Measurements from ENCODE around the gene GLO1. TPM values are rescaled to one million over a fixed set of nuclear protein-coding genes. Genes with fewer than 3 reads are reported as not detected.

The GLO1 gene
- total RNA-seq = 129 and 134 TPM in 2 replicates

GRCh38 chr6:38702558-38703397 lies at the start of gene GLO1:
Gene GLO1, minus strand, starts transcription at chr6:38703145. Its CDS starts 91 bp downstream, at chr6:38703054.
- peaks cover 46% of the 10 kb centered on the region for H3K36me3 Mint-ChIP-seq (ENCODE audit: low read depth)
- peak within 1 kb of the TSS; percentile 97 for H3K4me3 Mint-ChIP-seq (ENCODE audit: low read depth)
- peak within 1 kb of the TSS; percentile 97 for H3K27ac Mint-ChIP-seq
- peak; percentile 95 for DNase-seq (ENCODE audit: low spot score)
- H3K27me3 Mint-ChIP-seq (ENCODE audit: low read depth) = peaks cover 3% of the 10 kb centered on the region
- intact Hi-C loops (cut with micrococcal nuclease) = loop anchor here (1.0 to 5.0 kb wide), 2 partner anchors 11 to 65 kb away; partner anchors contain the start of gene BTBD9
- peaks cover 13% of the 10 kb centered on the region for H3K9me3 Mint-ChIP-seq
- H3K4me1 Mint-ChIP-seq (ENCODE audit: low read depth) = peaks cover 43% of the 10 kb centered on the region

- H3K27ac Mint-ChIP-seq = no peak overlapping the region
- DNase-seq (ENCODE audit: low spot score) = no peak
- peaks cover 2% of the 10 kb centered on the region for H3K4me1 Mint-ChIP-seq (ENCODE audit: low read depth)
- intact Hi-C loops (cut with micrococcal nuclease) = no loop called here
- peaks cover 10% of the 10 kb centered on the region for H3K27me3 Mint-ChIP-seq (ENCODE audit: low read depth)
- H3K36me3 Mint-ChIP-seq (ENCODE audit: low read depth) = no peaks in the 10 kb centered on the region
- H3K9me3 Mint-ChIP-seq = no peaks in the 10 kb centered on the region
- H3K4me3 Mint-ChIP-seq (ENCODE audit: low read depth) = no peak overlapping the region
These were observed 48.1 kb upstream of the GLO1 start for GRCh38 chr6:38750968-38751615.

GRCh38 chr6:38749473-38749872 lies 46.5 kb upstream of the GLO1 start:
- Mint-ChIP-seq H3K27me3 (ENCODE audit: low read depth) (peaks cover 18% of the 10 kb centered on the region), H3K27ac (no peak overlapping the region), H3K9me3 (no peaks in the 10 kb centered on the region), H3K4me1 (ENCODE audit: low read depth) (no peaks in the 10 kb centered on the region), H3K36me3 (ENCODE audit: low read depth) (no peaks in the 10 kb centered on the region), H3K4me3 (ENCODE audit: low read depth) (no peak overlapping the region)
- intact Hi-C loops (cut with micrococcal nuclease) = no loop called here
- no peak for DNase-seq (ENCODE audit: low spot score)

GRCh38 chr6:38739532-38739931 lies 36.6 kb upstream of the GLO1 start:
- no peak for DNase-seq (ENCODE audit: low spot score)
- Mint-ChIP-seq H3K4me1 (ENCODE audit: low read depth) (no peaks in the 10 kb centered on the region), H3K27ac (no peak overlapping the region), H3K36me3 (ENCODE audit: low read depth) (no peaks in the 10 kb centered on the region), H3K27me3 (ENCODE audit: low read depth) (peaks cover 60% of the 10 kb centered on the region), H3K4me3 (ENCODE audit: low read depth) (no peak overlapping the region), H3K9me3 (no peaks in the 10 kb centered on the region)
- intact Hi-C loops (cut with micrococcal nuclease) = no loop called here

- no peak overlapping the region for H3K4me3 Mint-ChIP-seq (ENCODE audit: low read depth)
- H3K9me3 Mint-ChIP-seq = no peaks in the 10 kb centered on the region
- H3K27me3 Mint-ChIP-seq (ENCODE audit: low read depth) = peaks cover 59% of the 10 kb centered on the region
- no peaks in the 10 kb centered on the region for H3K36me3 Mint-ChIP-seq (ENCODE audit: low read depth)
- DNase-seq (ENCODE audit: low spot score) = no peak
- H3K27ac Mint-ChIP-seq = no peak overlapping the region
- intact Hi-C loops (cut with micrococcal nuclease) = no loop called here
- no peaks in the 10 kb centered on the region for H3K4me1 Mint-ChIP-seq (ENCODE audit: low read depth)
These were observed 35.3 kb upstream of the GLO1 start for GRCh38 chr6:38738261-38738660.

- Mint-ChIP-seq H3K4me1 (ENCODE audit: low read depth) (no peaks in the 10 kb centered on the region), H3K9me3 (no peaks in the 10 kb centered on the region), H3K36me3 (ENCODE audit: low read depth) (no peaks in the 10 kb centered on the region), H3K27me3 (ENCODE audit: low read depth) (peaks cover 60% of the 10 kb centered on the region), H3K27ac (no peak overlapping the region), H3K4me3 (ENCODE audit: low read depth) (no peak overlapping the region)
- no peak for DNase-seq (ENCODE audit: low spot score)
- intact Hi-C loops (cut with micrococcal nuclease) = no loop called here
These were observed 34.0 kb upstream of the GLO1 start for GRCh38 chr6:38736951-38737350.

- Mint-ChIP-seq H3K4me3 (ENCODE audit: low read depth) (no peak overlapping the region), H3K36me3 (ENCODE audit: low read depth) (no peaks in the 10 kb centered on the region), H3K4me1 (ENCODE audit: low read depth) (peaks cover 16% of the 10 kb centered on the region), H3K27ac (no peak overlapping the region), H3K9me3 (no peaks in the 10 kb centered on the region), H3K27me3 (ENCODE audit: low read depth) (peaks cover 18% of the 10 kb centered on the region)
- intact Hi-C loops (cut with micrococcal nuclease) = no loop called here
- no peak for DNase-seq (ENCODE audit: low spot score)
These were observed 27.4 kb upstream of the GLO1 start for GRCh38 chr6:38730140-38730862.

- DNase-seq (ENCODE audit: low spot score) = no peak
- no peak overlapping the region for H3K27ac Mint-ChIP-seq
- peaks cover 17% of the 10 kb centered on the region for H3K4me1 Mint-ChIP-seq (ENCODE audit: low read depth)
- H3K9me3 Mint-ChIP-seq = no peaks in the 10 kb centered on the region
- H3K27me3 Mint-ChIP-seq (ENCODE audit: low read depth) = peaks cover 8% of the 10 kb centered on the region
- H3K4me3 Mint-ChIP-seq (ENCODE audit: low read depth) = no peak overlapping the region
- H3K36me3 Mint-ChIP-seq (ENCODE audit: low read depth) = no peaks in the 10 kb centered on the region
- intact Hi-C loops (cut with micrococcal nuclease) = no loop called here
These were observed 25.3 kb upstream of the GLO1 start for GRCh38 chr6:38728203-38728602.

GRCh38 chr6:38725414-38726183 lies 22.7 kb upstream of the GLO1 start:
- intact Hi-C loops (cut with micrococcal nuclease) = no loop called here
- Mint-ChIP-seq H3K9me3 (peaks cover 1% of the 10 kb centered on the region), H3K27me3 (ENCODE audit: low read depth) (peaks cover 3% of the 10 kb centered on the region), H3K4me1 (ENCODE audit: low read depth) (peaks cover 20% of the 10 kb centered on the region), H3K4me3 (ENCODE audit: low read depth) (no peak overlapping the region), H3K27ac (peak overlapping the region; percentile 24), H3K36me3 (ENCODE audit: low read depth) (no peaks in the 10 kb centered on the region)
- DNase-seq (ENCODE audit: low spot score) = no peak

- H3K4me3 Mint-ChIP-seq (ENCODE audit: low read depth) = no peak overlapping the region
- H3K9me3 Mint-ChIP-seq = peaks cover 5% of the 10 kb centered on the region
- peaks cover 22% of the 10 kb centered on the region for H3K4me1 Mint-ChIP-seq (ENCODE audit: low read depth)
- no peaks in the 10 kb centered on the region for H3K36me3 Mint-ChIP-seq (ENCODE audit: low read depth)
- peaks cover 9% of the 10 kb centered on the region for H3K27me3 Mint-ChIP-seq (ENCODE audit: low read depth)
- intact Hi-C loops (cut with micrococcal nuclease) = no loop called here
- no peak overlapping the region for H3K27ac Mint-ChIP-seq
- no peak for DNase-seq (ENCODE audit: low spot score)
These were observed 21.4 kb upstream of the GLO1 start for GRCh38 chr6:38724343-38724742.

GRCh38 chr6:38723783-38724182 lies 20.8 kb upstream of the GLO1 start:
- H3K9me3 Mint-ChIP-seq = peaks cover 5% of the 10 kb centered on the region
- intact Hi-C loops (cut with micrococcal nuclease) = no loop called here
- H3K4me3 Mint-ChIP-seq (ENCODE audit: low read depth) = no peak overlapping the region
- no peaks in the 10 kb centered on the region for H3K36me3 Mint-ChIP-seq (ENCODE audit: low read depth)
- peaks cover 15% of the 10 kb centered on the region for H3K27me3 Mint-ChIP-seq (ENCODE audit: low read depth)
- no peak for DNase-seq (ENCODE audit: low spot score)
- H3K27ac Mint-ChIP-seq = no peak overlapping the region
- peaks cover 22% of the 10 kb centered on the region for H3K4me1 Mint-ChIP-seq (ENCODE audit: low read depth)

GRCh38 chr6:38722727-38723334 lies 19.9 kb upstream of the GLO1 start:
- no peak for DNase-seq (ENCODE audit: low spot score)
- intact Hi-C loops (cut with micrococcal nuclease) = no loop called here
- Mint-ChIP-seq H3K4me1 (ENCODE audit: low read depth) (peaks cover 22% of the 10 kb centered on the region), H3K27me3 (ENCODE audit: low read depth) (peaks cover 18% of the 10 kb centered on the region), H3K4me3 (ENCODE audit: low read depth) (no peak overlapping the region), H3K27ac (no peak overlapping the region), H3K9me3 (peaks cover 5% of the 10 kb centered on the region), H3K36me3 (ENCODE audit: low read depth) (no peaks in the 10 kb centered on the region)

Measured in activated T-helper 2 cell treated with anti-CD3 and anti-CD28 coated beads, Interferon-gamma antibody, Interleukin-2, Interleukin-4, amounts not matched to agents 10 μg/mL and 5 μg/mL and 100 μg/mL, durations not matched to agents 14 hours and 24 hours and 36 hours (primary cell).